Measurements from ENCODE around the gene CHRNB1.

DNA sequence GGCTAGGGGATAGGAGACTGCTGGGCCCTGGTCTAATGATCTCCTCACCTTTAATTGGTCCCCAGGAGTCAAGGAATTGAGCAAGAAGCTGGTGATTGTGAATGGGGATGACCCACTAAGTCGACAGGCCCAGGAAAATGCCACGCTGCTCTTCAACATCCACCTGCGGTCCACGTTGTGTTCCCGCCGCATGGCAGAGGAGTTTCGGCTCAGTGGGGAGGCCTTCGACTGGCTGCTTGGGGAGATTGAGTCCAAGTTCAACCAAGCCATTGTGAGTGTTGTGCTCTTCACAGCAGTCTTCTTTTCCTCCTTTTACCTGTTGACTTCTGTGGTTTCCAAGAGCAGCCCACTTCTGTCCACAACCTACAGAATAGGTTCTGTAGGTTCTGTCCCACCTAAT is 58.7 kb downstream of the CHRNB1 start:
- TF ChIP-seq POLR2A (IDR thresholded peaks at IDR 0.05; ENCODE audit: low read depth, low read length) (no peak), POLR2AphosphoS5 (IDR thresholded peaks at IDR 0.05; ENCODE audit: low read depth, low read length) (no peak), TAF1 (IDR thresholded peaks at IDR 0.05; ENCODE audit: borderline replicate concordance, low read depth, low read length) (no peak)
